Thymus (tissue), 11 donors: ENCODE data around the gene MAD1L1. TPM values are rescaled to one million over a fixed set of nuclear protein-coding genes. Genes with fewer than 3 reads are reported as not detected.
"Not testable (repeated sequence)": the region's sequence is repeated elsewhere in the genome, so short reads cannot be mapped to it uniquely, and the experiment has no call there.

Source experiments
- DNase-seq, 9 donors: peaks; one replicate each; pipeline ENCODE4 v3.0.0-alpha.2; 2013; ENCODE audit warnings: low spot score in 9 of 9, low read depth in 6 of 9, missing footprints in 1 of 9
- H3K27ac ChIP-seq, 2 donors: one replicate each; pipeline ENCODE4 v1.5.1; 2013; ENCODE audit warnings: control low read depth in 1 of 2, low read depth in 1 of 2, low read length in 1 of 2, mild to moderate bottlenecking in 1 of 2, moderate library complexity in 1 of 2
- H3K27me3 ChIP-seq, 2 donors: one replicate each; pipeline ENCODE4 v1.5.1; 2013; ENCODE audit warnings: low read length in 1 of 2; ENCODE audit not compliant: control insufficient read depth in 2 of 2, insufficient read depth in 1 of 2
- H3K36me3 ChIP-seq, 2 donors: one replicate each; pipeline ENCODE4 v1.5.1; 2013; ENCODE audit warnings: low read length in 1 of 2, mild to moderate bottlenecking in 1 of 2, moderate library complexity in 1 of 2; ENCODE audit not compliant: control insufficient read depth in 2 of 2, insufficient read depth in 2 of 2
- H3K4me1 ChIP-seq, 2 donors: one replicate each; pipeline ENCODE4 v1.5.1; 2013; ENCODE audit warnings: low read length in 2 of 2; ENCODE audit not compliant: control insufficient read depth in 2 of 2, insufficient read depth in 2 of 2
- H3K4me3 ChIP-seq, 2 donors: one replicate each; pipeline ENCODE4 v1.5.1; 2013; ENCODE audit warnings: low read length in 2 of 2, control low read depth in 1 of 2, mild to moderate bottlenecking in 1 of 2
- H3K9me3 ChIP-seq, 2 donors: one replicate each; pipeline ENCODE4 v1.5.1; 2013; ENCODE audit warnings: low read length in 1 of 2, mild to moderate bottlenecking in 1 of 2; ENCODE audit not compliant: control insufficient read depth in 2 of 2, insufficient read depth in 1 of 2
- WGBS: extraction: QIAGEN DNeasy Blood & Tissue Kit; methylation state at CpG from one replicate; pipeline ENCODE4 v1.1.7; 2013; 5-methylcytosine and 5-hydroxymethylcytosine counted together
- polyA plus RNA-seq: library from polyadenylated mRNA; stranded (reverse); fragments of 200-250 nt; gene quantifications from one replicate; pipeline ENCODE4 v1.2.3, GENCODE V29; 2013
- total RNA-seq: library from RNA; stranded (reverse); fragments of 120-200 nt; gene quantifications from one replicate; pipeline ENCODE4 v1.2.4, GENCODE V29; 2013
- donor health status: healthy.

MAD1L1 gene
- total and polyA plus RNA-seq, 2 donors, result 93.3 to 103 TPM

GRCh38 chr7:2274666-2275065 lies 41.9 kb upstream of the MAD1L1 start:
- over 99% methylated on average over 7 of the region's 7 CpGs for WGBS
- Histone ChIP-seq H3K36me3 (peaks cover 0 to 11% of the 10 kb centered on the region in 2 donors), H3K27ac (no peak overlapping the region), H3K4me1 (peaks cover 0 to 8% of the 10 kb centered on the region in 2 donors), H3K27me3 (no peaks in the 10 kb centered on the region), H3K9me3 (no peaks in the 10 kb centered on the region), H3K4me3 (no peak overlapping the region)
- no peak for DNase-seq

- 97% methylated on average over 20 of the region's 20 CpGs for WGBS
- no peaks in the 10 kb centered on the region for H3K27me3 ChIP-seq
- no peak for DNase-seq
- H3K9me3 ChIP-seq, result no peaks in the 10 kb centered on the region
- H3K4me3 ChIP-seq, result no peak overlapping the region
- H3K36me3 ChIP-seq, result peaks cover 0 to 11% of the 10 kb centered on the region in 2 donors
- peaks cover 0 to 4% of the 10 kb centered on the region in 2 donors for H3K4me1 ChIP-seq
- H3K27ac ChIP-seq, result no peak overlapping the region
These were observed 41.1 kb upstream of the MAD1L1 start for GRCh38 chr7:2273866-2274265.

GRCh38 chr7:2272031-2272430 lies 39.3 kb upstream of the MAD1L1 start:
- Histone ChIP-seq H3K9me3 (no peaks in the 10 kb centered on the region), H3K4me1 (peaks cover 0 to 4% of the 10 kb centered on the region in 2 donors), H3K36me3 (peaks cover 0 to 7% of the 10 kb centered on the region in 2 donors), H3K27me3 (no peaks in the 10 kb centered on the region), H3K27ac (no peak overlapping the region), H3K4me3 (no peak overlapping the region)
- WGBS, result 98% methylated on average over 9 of the region's 9 CpGs
- DNase-seq, result no peak

- WGBS, result 92% methylated on average over 27 of the region's 27 CpGs
- no peak for DNase-seq
- H3K4me1 ChIP-seq, result peaks cover 0 to 4% of the 10 kb centered on the region in 2 donors
- no peaks in the 10 kb centered on the region for H3K27me3 ChIP-seq
- no peaks in the 10 kb centered on the region for H3K9me3 ChIP-seq
- H3K27ac ChIP-seq, result no peak overlapping the region
- H3K4me3 ChIP-seq, result no peak overlapping the region
- H3K36me3 ChIP-seq, result peaks cover 0 to 7% of the 10 kb centered on the region in 2 donors
These were observed 38.7 kb upstream of the MAD1L1 start for GRCh38 chr7:2271273-2272026.

GRCh38 chr7:2270495-2270894 lies 37.8 kb upstream of the MAD1L1 start:
- no peak overlapping the region for H3K4me3 ChIP-seq
- no peak for DNase-seq
- peaks cover 0 to 7% of the 10 kb centered on the region in 2 donors for H3K36me3 ChIP-seq
- 94% methylated on average over 8 of the region's 8 CpGs for WGBS
- peaks cover 0 to 4% of the 10 kb centered on the region in 2 donors for H3K4me1 ChIP-seq
- no peaks in the 10 kb centered on the region for H3K9me3 ChIP-seq
- H3K27ac ChIP-seq, result no peak overlapping the region
- no peaks in the 10 kb centered on the region for H3K27me3 ChIP-seq

- H3K4me1 ChIP-seq, result peaks cover 0 to 4% of the 10 kb centered on the region in 2 donors
- H3K9me3 ChIP-seq, result no peaks in the 10 kb centered on the region
- WGBS, result 96% methylated on average over 10 of the region's 10 CpGs
- H3K4me3 ChIP-seq, result no peak overlapping the region
- DNase-seq, result no peak
- no peaks in the 10 kb centered on the region for H3K27me3 ChIP-seq
- H3K36me3 ChIP-seq, result peaks cover 0 to 7% of the 10 kb centered on the region in 2 donors
- H3K27ac ChIP-seq, result no peak overlapping the region
These were observed 37.3 kb upstream of the MAD1L1 start for GRCh38 chr7:2269991-2270460.

- not testable (repeated sequence) for H3K36me3 ChIP-seq, DNase-seq, H3K27ac ChIP-seq, H3K27me3 ChIP-seq, H3K4me3 ChIP-seq, H3K9me3 ChIP-seq, H3K4me1 ChIP-seq
- 91% methylated on average over 13 of the region's 18 CpGs for WGBS
These were observed 36.6 kb upstream of the MAD1L1 start for GRCh38 chr7:2269089-2269990.

- Histone ChIP-seq H3K27me3 (no peaks in the 10 kb centered on the region), H3K36me3 (peaks cover 9 to 11% of the 10 kb centered on the region in 2 donors), H3K9me3 (no peaks in the 10 kb centered on the region), H3K4me1 (peaks cover 0 to 6% of the 10 kb centered on the region in 2 donors), H3K4me3 (no peak overlapping the region), H3K27ac (no peak overlapping the region)
- 80% methylated on average over 10 of the region's 10 CpGs for WGBS
- DNase-seq, result no peak
These were observed 34.2 kb upstream of the MAD1L1 start for GRCh38 chr7:2266911-2267310.

GRCh38 chr7:2264158-2264557 lies 31.4 kb upstream of the MAD1L1 start:
- Histone ChIP-seq H3K27ac (no peak overlapping the region), H3K36me3 (peaks cover 4 to 9% of the 10 kb centered on the region in 2 donors), H3K4me1 (peaks cover 0 to 9% of the 10 kb centered on the region in 2 donors), H3K4me3 (no peak overlapping the region), H3K9me3 (no peaks in the 10 kb centered on the region), H3K27me3 (no peaks in the 10 kb centered on the region)
- DNase-seq, result no peak
- 98% methylated on average over 23 of the region's 23 CpGs for WGBS
